ENCODE data around the gene C6orf136. TPM values are rescaled to one million over a fixed set of nuclear protein-coding genes. Genes with fewer than 3 reads are reported as not detected.

C6orf136 gene
- total and polyA plus RNA-seq, 10 of the 15 experiments (the other 5 are each of a cell fraction or from before 2014, with no cell fraction given), result 5.2 to 24.1 (median 14.9) TPM

DNA sequence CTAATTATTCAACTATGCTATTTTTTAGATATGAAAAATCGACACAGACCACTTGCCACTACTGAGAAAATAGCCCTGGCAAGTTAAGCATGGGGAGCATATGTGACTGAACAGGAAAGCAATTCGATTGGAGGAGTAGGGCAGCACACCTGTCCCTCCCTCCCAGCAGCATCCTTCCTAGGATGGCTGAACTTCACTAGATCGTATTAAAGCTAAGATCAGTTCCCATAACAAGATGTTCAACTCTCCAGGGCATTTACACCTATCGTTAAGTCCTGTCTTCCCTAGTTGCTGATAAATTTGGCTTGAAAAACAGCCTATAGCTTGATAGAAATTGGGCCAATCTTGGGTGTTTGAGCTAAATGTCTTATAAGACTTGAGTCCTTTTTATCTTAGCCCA is 36.9 kb upstream of the C6orf136 start:
- no peak for ATAC-seq
- Histone ChIP-seq H3K79me2 (ENCODE audit: control insufficient read depth, insufficient read depth, low read length) (peaks cover 19% of the 10 kb centered on the region), H2AFZ (ENCODE audit: control insufficient read depth, low read depth, low read length) (no peak overlapping the region), H3K27me3 (replicated peaks in 1 of 2; ENCODE audit: control insufficient read depth in 2 of 2, insufficient read depth in 2 of 2, low read length in 1 of 2) (no peaks in the 10 kb centered on the region), H3K4me2 (ENCODE audit: control insufficient read depth, insufficient read depth) (no peak overlapping the region), H3K4me1 (ENCODE audit: control insufficient read depth, insufficient read depth, low read length) (peaks cover 3% of the 10 kb centered on the region), H3K27ac (ENCODE audit: control insufficient read depth, insufficient read depth) (no peak overlapping the region), H3K36me3 (ENCODE audit: control insufficient read depth in 2 of 2, insufficient read depth in 2 of 2, low read length in 1 of 2) (peaks cover 11 to 57% of the 10 kb centered on the region in 2 experiments), H3K9ac (ENCODE audit: control insufficient read depth, insufficient read depth, low read length) (no peak overlapping the region), H3K4me3 (no peak overlapping the region), H4K20me1 (ENCODE audit: control insufficient read depth, insufficient read depth) (0 out of 2 replicates have a peak, but pooled peaks cover 8% of the 10 kb centered on the region), H3K9me3 (replicated peaks; ENCODE audit: control insufficient read depth, insufficient read depth, low read length) (no peaks in the 10 kb centered on the region)
- no peak for DNase-seq (ENCODE audit: low read depth, low spot score)
- in situ Hi-C loops (cut with MboI), result no loop called here
- FAIRE-seq, result no peak
- BruUV-seq (replicated peaks), result no TSS peak
- 15% methylated on average over 4 of the region's 4 CpGs for WGBS (ENCODE audit: insufficient coverage, insufficient replicate concordance, low lambda C conversion rate, missing lambda C conversion rate)
- ChIA-PET POLR2A (interaction anchor here (0.6 to 1.0 kb wide), 5 partner anchors 11 to 1029 kb away, joined by 3 to 8 read pairs (median 5); no protein-coding TSS in a partner anchor), RAD21 (ENCODE audit: unreplicated experiment) (interaction anchor here (0.8 to 1.0 kb wide), 2 partner anchors 10 to 63 kb away, joined by 3 read pairs; partner anchors contain the start of gene DHX16), CTCF (interaction anchor here (0.8 to 1.5 kb wide), 5 partner anchors 13 to 121 kb away, joined by 3 to 6 read pairs (median 4); no protein-coding TSS in a partner anchor), SMC1A (ENCODE audit: uncharacterized antibody, unreplicated experiment) (interaction anchor here (1.2 to 1.4 kb wide), 3 partner anchors 9 to 61 kb away, joined by 3 read pairs; no protein-coding TSS in a partner anchor)
- intact Hi-C loops (cut with micrococcal nuclease; ENCODE audit: unreplicated experiment), result no loop called here
- peak; percentile 18; the same call in 1 of the 2 replicates for TF ChIP-seq POLR2AphosphoS2 (IDR thresholded peaks at IDR 0.05; ENCODE audit: low read depth, low read length)
- TF ChIP-seq NRF1 (conservative IDR thresholded peaks at IDR 0.05; ENCODE audit: low read depth, low read length), result no peak

DNA sequence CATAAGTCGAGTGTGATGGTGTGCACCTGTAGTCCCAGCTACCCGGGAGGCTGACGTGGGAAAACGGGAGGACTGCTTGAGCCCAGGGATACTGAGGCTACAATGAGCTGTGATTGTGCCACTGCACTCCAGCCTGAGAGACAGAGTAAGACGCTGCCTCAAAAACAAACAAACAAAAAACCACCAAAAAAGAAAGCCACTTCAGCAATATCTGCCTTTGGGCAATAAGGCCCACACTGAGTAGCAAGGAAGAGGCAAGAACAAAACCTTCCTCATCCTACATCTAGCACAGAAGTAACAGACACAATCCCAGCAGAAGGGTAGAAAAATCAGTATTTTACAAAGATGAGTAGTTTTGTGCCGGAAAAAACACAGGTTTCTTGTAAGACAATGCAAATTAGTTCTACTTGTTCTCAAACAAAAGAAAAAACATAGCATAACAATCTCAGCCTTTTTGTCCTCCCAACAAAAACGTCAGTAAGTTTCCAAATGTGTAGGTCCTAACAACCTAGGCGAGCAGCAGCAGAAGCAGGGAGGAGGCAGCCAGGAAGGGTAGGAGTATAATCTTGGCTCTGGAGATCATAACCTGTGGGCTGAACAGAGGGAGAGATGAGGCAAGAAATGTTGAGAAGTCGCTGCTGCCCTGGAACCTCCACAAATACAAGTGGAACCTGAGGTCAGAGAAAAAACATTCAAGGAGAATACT is 35.6 kb upstream of the C6orf136 start:
- Histone ChIP-seq H3K9ac (ENCODE audit: control insufficient read depth, insufficient read depth, low read length) (no peak overlapping the region), H2AFZ (ENCODE audit: control insufficient read depth, low read depth, low read length) (no peak overlapping the region), H4K20me1 (ENCODE audit: control insufficient read depth, insufficient read depth) (0 out of 2 replicates have a peak, but pooled peaks cover 8% of the 10 kb centered on the region), H3K36me3 (ENCODE audit: control insufficient read depth in 2 of 2, insufficient read depth in 2 of 2, low read length in 1 of 2) (peaks cover 6 to 56% of the 10 kb centered on the region in 2 experiments), H3K27me3 (replicated peaks in 1 of 2; ENCODE audit: control insufficient read depth in 2 of 2, insufficient read depth in 2 of 2, low read length in 1 of 2) (no peaks in the 10 kb centered on the region), H3K4me1 (ENCODE audit: control insufficient read depth, insufficient read depth, low read length) (peaks cover 3% of the 10 kb centered on the region), H3K9me3 (replicated peaks; ENCODE audit: control insufficient read depth, insufficient read depth, low read length) (no peaks in the 10 kb centered on the region; the same call in 2 of the 3 replicates), H3K4me2 (ENCODE audit: control insufficient read depth, insufficient read depth) (no peak overlapping the region), H3K27ac (ENCODE audit: control insufficient read depth, insufficient read depth) (no peak overlapping the region), H3K4me3 (no peak overlapping the region), H3K79me2 (ENCODE audit: control insufficient read depth, insufficient read depth, low read length) (peaks cover 31% of the 10 kb centered on the region)
- DNase-seq (ENCODE audit: low read depth, low spot score) (no peak), FAIRE-seq (no peak), ATAC-seq (no peak)
- WGBS (ENCODE audit: insufficient coverage, insufficient replicate concordance, low lambda C conversion rate, missing lambda C conversion rate), result 71% methylated on average over 9 of the region's 9 CpGs
- ChIA-PET RAD21 (ENCODE audit: unreplicated experiment) (interaction anchor here (0.8 to 2.2 kb wide), 3 partner anchors 11 to 120 kb away, joined by 3 to 7 read pairs (median 3); partner anchors contain the start of gene DHX16), CTCF (interaction anchor here (0.7 to 2.6 kb wide), 5 partner anchors 15 to 120 kb away, joined by 3 to 13 read pairs (median 6); no protein-coding TSS in a partner anchor), SMC1A (ENCODE audit: uncharacterized antibody, unreplicated experiment) (interaction anchor here (1.2 to 1.4 kb wide), 3 partner anchors 11 to 62 kb away, joined by 3 read pairs; no protein-coding TSS in a partner anchor), POLR2A (interaction anchor here (0.8 to 1.5 kb wide), 4 partner anchors 11 to 35 kb away, joined by 3 to 8 read pairs (median 6); partner anchors contain the start of gene C6orf136)
- BruUV-seq (replicated peaks), result no TSS peak
- in situ Hi-C loops (cut with MboI) (no loop called here), intact Hi-C loops (cut with micrococcal nuclease; ENCODE audit: unreplicated experiment) (no loop called here)
- TF ChIP-seq RFX5 (IDR thresholded peaks at IDR 0.05; ENCODE audit: low read depth, low read length) (no peak), MXI1 (IDR thresholded peaks at IDR 0.05; ENCODE audit: low read depth, low read length) (no peak), EED (IDR thresholded peaks at IDR 0.05; ENCODE audit: low read depth) (no peak), HDGF (IDR thresholded peaks at IDR 0.05) (no peak), TARDBP (IDR thresholded peaks at IDR 0.05; ENCODE audit: borderline replicate concordance) (no peak), RB1 (IDR thresholded peaks at IDR 0.05; ENCODE audit: borderline replicate concordance) (no peak)
- TF ChIP-seq, protein P1, sequence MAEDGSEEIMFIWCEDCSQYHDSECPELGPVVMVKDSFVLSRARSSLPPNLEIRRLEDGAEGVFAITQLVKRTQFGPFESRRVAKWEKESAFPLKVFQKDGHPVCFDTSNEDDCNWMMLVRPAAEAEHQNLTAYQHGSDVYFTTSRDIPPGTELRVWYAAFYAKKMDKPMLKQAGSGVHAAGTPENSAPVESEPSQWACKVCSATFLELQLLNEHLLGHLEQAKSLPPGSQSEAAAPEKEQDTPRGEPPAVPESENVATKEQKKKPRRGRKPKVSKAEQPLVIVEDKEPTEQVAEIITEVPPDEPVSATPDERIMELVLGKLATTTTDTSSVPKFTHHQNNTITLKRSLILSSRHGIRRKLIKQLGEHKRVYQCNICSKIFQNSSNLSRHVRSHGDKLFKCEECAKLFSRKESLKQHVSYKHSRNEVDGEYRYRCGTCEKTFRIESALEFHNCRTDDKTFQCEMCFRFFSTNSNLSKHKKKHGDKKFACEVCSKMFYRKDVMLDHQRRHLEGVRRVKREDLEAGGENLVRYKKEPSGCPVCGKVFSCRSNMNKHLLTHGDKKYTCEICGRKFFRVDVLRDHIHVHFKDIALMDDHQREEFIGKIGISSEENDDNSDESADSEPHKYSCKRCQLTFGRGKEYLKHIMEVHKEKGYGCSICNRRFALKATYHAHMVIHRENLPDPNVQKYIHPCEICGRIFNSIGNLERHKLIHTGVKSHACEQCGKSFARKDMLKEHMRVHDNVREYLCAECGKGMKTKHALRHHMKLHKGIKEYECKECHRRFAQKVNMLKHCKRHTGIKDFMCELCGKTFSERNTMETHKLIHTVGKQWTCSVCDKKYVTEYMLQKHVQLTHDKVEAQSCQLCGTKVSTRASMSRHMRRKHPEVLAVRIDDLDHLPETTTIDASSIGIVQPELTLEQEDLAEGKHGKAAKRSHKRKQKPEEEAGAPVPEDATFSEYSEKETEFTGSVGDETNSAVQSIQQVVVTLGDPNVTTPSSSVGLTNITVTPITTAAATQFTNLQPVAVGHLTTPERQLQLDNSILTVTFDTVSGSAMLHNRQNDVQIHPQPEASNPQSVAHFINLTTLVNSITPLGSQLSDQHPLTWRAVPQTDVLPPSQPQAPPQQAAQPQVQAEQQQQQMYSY (CRISPR knock-in tag; IDR thresholded peaks at IDR 0.05), result no peak
